Myocyte (in vitro differentiated cells): ENCODE results near the gene EID1. TPM values are rescaled to one million over a fixed set of nuclear protein-coding genes. Genes with fewer than 3 reads are reported as not detected.
A peak's percentile ranks its signal among the peaks of the same experiment; 100 is the strongest.
"Not testable (repeated sequence)": the region's sequence is repeated elsewhere in the genome, so short reads cannot be mapped to it uniquely, and the experiment has no call there.

ENCODE experiments used
- DNase-seq: peaks from one replicate; pipeline ENCODE4 v3.0.0-alpha.2; 2012; ENCODE audit warnings: low read depth
- total RNA-seq: library from RNA; depleted of rRNA; stranded (reverse); fragments of >200 nt; gene quantifications from 2 replicates; pipeline ENCODE4 v1.2.3, GENCODE V29; 2014

Gene EID1
- total RNA-seq, 1 donor from 2014 or later: 278 TPM

GRCh38 chr15:48909313-48909712, 31.4 kb downstream of the EID1 start:
- not testable (repeated sequence) for DNase-seq

GRCh38 chr15:48910554-48910953, 32.6 kb downstream of the EID1 start:
- DNase-seq: not testable (repeated sequence)

- no peak for DNase-seq
Measured at GRCh38 chr15:48913141-48913540, 35.2 kb downstream of the EID1 start.

- DNase-seq: no peak
Measured at GRCh38 chr15:48914717-48915116, 36.8 kb downstream of the EID1 start.

- DNase-seq: no peak
Measured at GRCh38 chr15:48915861-48916260, 37.9 kb downstream of the EID1 start.

- DNase-seq: no peak
Measured at GRCh38 chr15:48916721-48917120, 38.8 kb downstream of the EID1 start.

- no peak for DNase-seq
Measured at GRCh38 chr15:48922046-48922445, 44.1 kb downstream of the EID1 start.

- DNase-seq: no peak
Measured at GRCh38 chr15:48924528-48925393, 46.8 kb downstream of the EID1 start.

- DNase-seq: peak; percentile 79
Measured at GRCh38 chr15:48925714-48926223, 47.8 kb downstream of the EID1 start.

GRCh38 chr15:48928877-48929538, 51.1 kb downstream of the EID1 start:
- DNase-seq: peak; percentile 16

- DNase-seq: no peak
Measured at GRCh38 chr15:48929661-48930060, 51.7 kb downstream of the EID1 start.

Other genes with a start within 250 kb of the EID1 start
- 67.1 and 81.2 TPM in 2 replicates for gene FBN1, start 232.4 kb upstream of the EID1 start, total RNA-seq
- 1.2 and 1.6 TPM in 2 replicates for gene CEP152, start 67.1 kb upstream of the EID1 start, total RNA-seq
- gene SHC4, start 85.8 kb downstream of the EID1 start, total RNA-seq: 1.1 and 2.9 TPM in 2 replicates
- 41.3 and 44.3 TPM in 2 replicates for gene SECISBP2L, start 168.3 kb downstream of the EID1 start, total RNA-seq